Measurements from ENCODE around the gene CDH4. TPM values are rescaled to one million over a fixed set of nuclear protein-coding genes. Genes with fewer than 3 reads are reported as not detected.
"Not testable (repeated sequence)": the region's sequence is repeated elsewhere in the genome, so short reads cannot be mapped to it uniquely, and the experiment has no call there.

CDH4 gene
- total RNA-seq, 1 experiment from 2014 or later = not detected

DNA sequence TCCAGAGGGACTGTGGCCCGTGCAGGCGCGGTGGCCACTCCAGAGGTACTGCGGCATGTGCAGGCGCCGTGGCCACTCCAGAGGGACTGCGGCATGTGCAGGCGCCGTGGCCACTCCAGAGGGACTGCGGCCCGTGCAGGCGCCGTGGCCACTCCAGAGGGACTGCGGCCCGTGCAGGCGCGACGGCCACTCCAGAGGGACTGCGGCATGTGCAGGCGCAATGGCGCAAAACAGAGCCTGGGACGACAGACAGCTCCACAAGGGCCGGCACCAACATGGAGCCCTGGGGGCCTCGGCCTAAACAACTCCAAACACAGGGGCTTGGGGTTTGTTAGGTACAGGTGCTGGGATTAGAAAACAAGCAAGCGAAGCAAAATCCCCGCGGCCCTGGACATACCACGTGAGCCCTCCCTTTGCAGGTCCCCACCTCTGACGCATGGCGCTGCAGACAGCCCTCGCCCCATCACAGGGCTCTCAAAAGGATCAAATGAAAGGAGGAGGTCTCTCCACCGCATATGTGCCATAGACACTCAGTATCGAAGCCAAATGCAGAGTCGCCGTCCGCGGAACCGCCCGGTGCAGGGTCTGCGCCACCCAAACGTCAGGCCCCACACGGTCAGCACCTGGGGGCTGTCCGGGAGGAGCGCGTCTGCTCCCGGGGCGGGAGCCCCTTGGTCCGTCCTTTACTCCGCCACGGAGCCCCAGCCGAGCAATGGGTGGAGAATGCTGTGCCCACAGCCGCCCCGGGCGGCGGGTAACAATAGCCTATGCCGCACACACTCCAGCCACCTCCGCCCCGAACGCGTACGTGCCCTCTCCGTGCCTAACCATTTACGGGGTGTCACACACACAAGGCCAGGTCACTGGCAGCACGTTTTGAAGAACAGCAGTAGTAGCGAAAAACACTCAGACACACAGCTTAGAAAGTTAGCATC, 727.9 kb downstream of the CDH4 start:
- no peaks in the 10 kb centered on the region for H3K9me3 ChIP-seq
- H3K4me3 ChIP-seq (ENCODE audit: low read depth, low read length) = no peak overlapping the region
- no peak for DNase-seq
- H3K36me3 ChIP-seq (ENCODE audit: control insufficient read depth, insufficient read depth, low read length) = peaks cover 4% of the 10 kb centered on the region; the same call in 1 of the 2 replicates
- H3K4me1 Mint-ChIP-seq (ENCODE audit: low read depth, unreplicated experiment) = no peaks in the 10 kb centered on the region
- H3K9me3 Mint-ChIP-seq (ENCODE audit: unreplicated experiment) = no peaks in the 10 kb centered on the region
- no peaks in the 10 kb centered on the region for H3K27me3 Mint-ChIP-seq (ENCODE audit: insufficient read depth, unreplicated experiment)
- ChIA-PET CTCF (no interaction called here), POLR2A (no interaction called here)
- intact Hi-C loops (cut with micrococcal nuclease; ENCODE audit: unreplicated experiment) = no loop called here
- peaks cover 62% of the 10 kb centered on the region for H3K36me3 Mint-ChIP-seq (ENCODE audit: insufficient read depth, unreplicated experiment)
- no peaks in the 10 kb centered on the region for H3K4me1 ChIP-seq
- no peak overlapping the region for H3K27ac Mint-ChIP-seq (ENCODE audit: unreplicated experiment)
- TF ChIP-seq CTCF (IDR thresholded peaks at IDR 0.05; ENCODE audit: insufficient read depth in 1 of 2, low read depth in 1 of 2, low read length in 1 of 2, severe bottlenecking in 1 of 2, unreplicated experiment in 1 of 2) = no peak
- H3K4me3 Mint-ChIP-seq (ENCODE audit: unreplicated experiment) = no peak overlapping the region
- H3K27me3 ChIP-seq (replicated peaks; ENCODE audit: control insufficient read depth, insufficient read depth, low read length) = no peaks in the 10 kb centered on the region
- no TSS peak for BruUV-seq (replicated peaks)

GRCh38 chr20:61980647-61981583, 728.9 kb downstream of the CDH4 start:
- ChIA-PET POLR2A (no interaction called here), CTCF (no interaction called here)
- peak in 1 of 2 experiments; percentile 63 for DNase-seq
- Mint-ChIP-seq H3K27me3 (ENCODE audit: insufficient read depth, unreplicated experiment) (no peaks in the 10 kb centered on the region), H3K4me1 (ENCODE audit: low read depth, unreplicated experiment) (no peaks in the 10 kb centered on the region), H3K4me3 (ENCODE audit: unreplicated experiment) (no peak overlapping the region), H3K27ac (ENCODE audit: unreplicated experiment) (peak overlapping the region; percentile 1), H3K36me3 (ENCODE audit: insufficient read depth, unreplicated experiment) (peaks cover 63% of the 10 kb centered on the region), H3K9me3 (ENCODE audit: unreplicated experiment) (no peaks in the 10 kb centered on the region)
- peaks cover 9% of the 10 kb centered on the region; the same call in 1 of the 2 replicates for H3K36me3 ChIP-seq (ENCODE audit: control insufficient read depth, insufficient read depth, low read length)
- BruUV-seq (replicated peaks) = no TSS peak
- H3K27me3 ChIP-seq (replicated peaks; ENCODE audit: control insufficient read depth, insufficient read depth, low read length) = no peaks in the 10 kb centered on the region
- peak; percentile 63 to 64 for TF ChIP-seq CTCF (IDR thresholded peaks at IDR 0.05; ENCODE audit: insufficient read depth in 1 of 2, low read depth in 1 of 2, low read length in 1 of 2, severe bottlenecking in 1 of 2, unreplicated experiment in 1 of 2)
- H3K4me3 ChIP-seq (ENCODE audit: low read depth, low read length) = no peak overlapping the region
- H3K4me1 ChIP-seq = no peaks in the 10 kb centered on the region
- H3K9me3 ChIP-seq = no peaks in the 10 kb centered on the region
- intact Hi-C loops (cut with micrococcal nuclease; ENCODE audit: unreplicated experiment) = no loop called here

DNA sequence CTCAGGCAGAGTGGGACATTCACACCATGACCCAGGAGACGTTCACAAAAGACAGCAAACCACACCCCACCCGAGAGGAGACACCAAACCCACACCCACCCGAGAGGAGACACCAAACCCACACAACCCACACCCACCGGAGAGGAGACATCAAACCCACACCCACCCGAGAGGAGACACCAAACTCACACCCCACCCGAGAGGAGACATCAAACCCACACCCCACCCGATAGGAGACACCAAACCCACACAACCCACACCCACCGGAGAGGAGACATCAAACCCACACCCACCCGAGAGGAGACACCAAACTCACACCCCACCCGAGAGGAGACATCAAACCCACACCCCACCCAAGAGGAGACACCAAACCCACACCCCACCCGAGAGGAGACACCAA, 729.6 kb downstream of the CDH4 start:
- H3K36me3 ChIP-seq (ENCODE audit: control insufficient read depth, insufficient read depth, low read length); H3K4me3 ChIP-seq (ENCODE audit: low read depth, low read length); CTCF ChIA-PET; H3K27me3 ChIP-seq (replicated peaks; ENCODE audit: control insufficient read depth, insufficient read depth, low read length); H3K27me3 Mint-ChIP-seq (ENCODE audit: insufficient read depth, unreplicated experiment); DNase-seq; H3K4me1 ChIP-seq; H3K4me1 Mint-ChIP-seq (ENCODE audit: low read depth, unreplicated experiment); H3K4me3 Mint-ChIP-seq (ENCODE audit: unreplicated experiment); H3K9me3 Mint-ChIP-seq (ENCODE audit: unreplicated experiment); BruUV-seq (replicated peaks); POLR2A ChIA-PET; intact Hi-C loops (cut with micrococcal nuclease; ENCODE audit: unreplicated experiment); H3K9me3 ChIP-seq: not testable (repeated sequence)
- Mint-ChIP-seq H3K27ac (ENCODE audit: unreplicated experiment) (peak overlapping the region; percentile 1), H3K36me3 (ENCODE audit: insufficient read depth, unreplicated experiment) (peaks cover 62% of the 10 kb centered on the region)
